Motor neuron (in vitro differentiated cells): ENCODE measurements around the gene TYMP. TPM values are rescaled to one million over a fixed set of nuclear protein-coding genes. Genes with fewer than 3 reads are reported as not detected.
A peak's percentile ranks its signal among the peaks of the same experiment; 100 is the strongest.

Source experiments
- ATAC-seq, 8 experiments: fragments of 200-7000 bp; cut with Tn5 transposase; replicated peaks in 6 of 8; 2 replicates each; pipeline ENCODE4 v1.8.0; 2021; ENCODE audit warnings: mild to moderate bottlenecking in 8 of 8, moderate library complexity in 8 of 8
- H3K27ac ChIP-seq, 2 donors: fragments of 250-450 bp; sonication (Bioruptor Pico); 2 replicates each; pipeline ENCODE4 v1.9.0; 2021; ENCODE audit warnings: antibody characterized with exemption in 2 of 2, mild to moderate bottlenecking in 2 of 2, moderate library complexity in 1 of 2
- H3K4me1 ChIP-seq, 2 donors: fragments of 250-450 bp; sonication (Bioruptor Pico); replicated peaks in 1 of 2; 2 replicates each; pipeline ENCODE4 v1.6.1; 2021; ENCODE audit warnings: antibody characterized with exemption in 2 of 2, mild to moderate bottlenecking in 2 of 2, moderate library complexity in 1 of 2
- H3K4me3 ChIP-seq, 5 donors: fragments of 250-450 bp; sonication (Bioruptor Pico); 2 replicates each; pipeline ENCODE4 v1.9.0; 2021; ENCODE audit warnings: antibody characterized with exemption in 5 of 5, mild to moderate bottlenecking in 5 of 5, moderate library complexity in 4 of 5
- WGBS, 10 experiments: fragments of 450-650 bp; shearing (Covaris generic); methylation state at CpG; one replicate each; pipeline ENCODE4 v1.0.0; 2022; 5-methylcytosine and 5-hydroxymethylcytosine counted together
- in situ Hi-C, 9 experiments: fragments of 400-800 bp; cut with MboI; loops; one replicate each; pipeline ENCODE4 v1.15.0; 2021; ENCODE audit warnings: low sequenced_read_pairs in 9 of 9, low pct_unique_long_range_greater_than_20kb in 2 of 9; ENCODE audit not compliant: unreplicated experiment in 9 of 9
- total RNA-seq, 8 experiments: library from RNA; unstranded; fragments of 300-600 nt; gene quantifications; 2 replicates each; pipeline versions ENCODE4 v1.2.3 to v1.2.4, GENCODE V29; 2022

TYMP gene
- total RNA-seq, 8 experiments from 2014 or later, result 0.87 to 10.6 (median 3.9) TPM

- Histone ChIP-seq H3K4me1 (peaks cover 0 to 13% of the 10 kb centered on the region in 2 donors), H3K27ac (no peak overlapping the region), H3K4me3 (no peak overlapping the region)
- ATAC-seq, result no peak
- 73 to 86% methylated on average over 1 to 4 of the region's 31 CpGs; no CpG with 5 or more reads in 8 of the 10 experiments for WGBS, 10 experiments
- in situ Hi-C loops, result no loop called here
These were observed 45.6 kb downstream of the TYMP start for GRCh38 chr22:50483977-50484853.

GRCh38 chr22:50483556-50483955 is 46.3 kb downstream of the TYMP start:
- Histone ChIP-seq H3K4me1 (peaks cover 0 to 13% of the 10 kb centered on the region in 2 donors), H3K27ac (no peak overlapping the region), H3K4me3 (no peak overlapping the region)
- ATAC-seq, result no peak
- in situ Hi-C loops, result no loop called here
- WGBS, 10 experiments, result 94% methylated on average over 3 of the region's 8 CpGs; no CpG with 5 or more reads in 9 of the 10 experiments

- peaks cover 0 to 13% of the 10 kb centered on the region in 2 donors for H3K4me1 ChIP-seq
- no peak overlapping the region for H3K27ac ChIP-seq
- no peak for ATAC-seq
- H3K4me3 ChIP-seq, result no peak overlapping the region
- 60 to 100% methylated on average over 1 of the region's 10 CpGs; no CpG with 5 or more reads in 8 of the 10 experiments for WGBS, 10 experiments
- in situ Hi-C loops, result no loop called here
These were observed 46.7 kb downstream of the TYMP start for GRCh38 chr22:50483106-50483505.

GRCh38 chr22:50482107-50483074 is 47.4 kb downstream of the TYMP start:
- peak overlapping the region in 1 of 2 donors; percentile 7 for H3K27ac ChIP-seq
- H3K4me1 ChIP-seq, result peaks cover 0 to 13% of the 10 kb centered on the region in 2 donors
- peak in 5 of 8 experiments; percentile 11 to 42 (median 31) for ATAC-seq
- in situ Hi-C loops, result no loop called here
- H3K4me3 ChIP-seq, result peak overlapping the region; percentile 22 to 47 (median 45)
- WGBS, 10 experiments, result 80 to 100% (median 95%) methylated on average over 2 to 7 of the region's 35 CpGs; no CpG with 5 or more reads in 6 of the 10 experiments

GRCh38 chr22:50481440-50482106 is 48.2 kb downstream of the TYMP start, which contains the start of gene ADM2:
Gene ADM2, plus strand, starts transcription at chr22:50481543. Its CDS starts 305 bp downstream, at chr22:50481848.
- no CpG with 5 or more reads among the region's 70 CpGs for WGBS, 10 experiments
- in situ Hi-C loops, result no loop called here
- ATAC-seq, result peak; percentile 64 to 79 (median 74)
- peak within 1 kb of the TSS; percentile 22 to 47 (median 45) for H3K4me3 ChIP-seq
- peak within 1 kb of the TSS in 1 of 2 donors; percentile 7 for H3K27ac ChIP-seq
- peaks cover 7 to 16% of the 10 kb centered on the region in 2 donors for H3K4me1 ChIP-seq

- Histone ChIP-seq H3K4me1 (peaks cover 7 to 16% of the 10 kb centered on the region in 2 donors), H3K27ac (no peak overlapping the region), H3K4me3 (peak overlapping the region; percentile 22 to 47 (median 45))
- in situ Hi-C loops, result no loop called here
- peak in 1 of 8 experiments; percentile 5 for ATAC-seq
- 0 to 23% (median 0%) methylated on average over 1 to 5 of the region's 45 CpGs; no CpG with 5 or more reads in 7 of the 10 experiments for WGBS, 10 experiments
These were observed 48.8 kb downstream of the TYMP start for GRCh38 chr22:50481045-50481439.

- in situ Hi-C loops, result no loop called here
These were observed 50.1 kb downstream of the TYMP start for GRCh38 chr22:50479721-50480120.

GRCh38 chr22:50477923-50478322 is 51.9 kb downstream of the TYMP start:
- H3K27ac ChIP-seq, result no peak overlapping the region
- WGBS, 10 experiments, result 70 to 100% (median 81%) methylated on average over 1 to 3 of the region's 12 CpGs; no CpG with 5 or more reads in 5 of the 10 experiments
- H3K4me3 ChIP-seq, result no peak overlapping the region
- in situ Hi-C loops, result no loop called here
- no peak for ATAC-seq
- H3K4me1 ChIP-seq, result peaks cover 19 to 28% of the 10 kb centered on the region in 2 donors

More at GRCh38 chr22:50479721-50480120, 50.1 kb downstream of the TYMP start:
- no peak overlapping the region for H3K27ac ChIP-seq
- H3K4me1 ChIP-seq, result peaks cover 11 to 20% of the 10 kb centered on the region in 2 donors
- no peak for ATAC-seq
- 40 to 100% (median 77%) methylated on average over 1 to 3 of the region's 11 CpGs; no CpG with 5 or more reads in 6 of the 10 experiments for WGBS, 10 experiments
- no peak overlapping the region for H3K4me3 ChIP-seq

- peaks cover 24 to 25% of the 10 kb centered on the region in 2 donors for H3K4me1 ChIP-seq
- H3K4me3 ChIP-seq, result no peak overlapping the region
- in situ Hi-C loops, result no loop called here
- 40 to 59% methylated on average over 2 of the region's 7 CpGs; no CpG with 5 or more reads in 8 of the 10 experiments for WGBS, 10 experiments
- H3K27ac ChIP-seq, result peak overlapping the region in 1 of 2 donors; percentile 16
- ATAC-seq, result peak in 5 of 8 experiments; percentile 3 to 40 (median 34)
These were observed 52.9 kb downstream of the TYMP start for GRCh38 chr22:50476868-50477267.

Other genes with a start within 250 kb of the TYMP start
- 100 to 1,000 TPM in 1 of 8 experiments, 10 to 100 TPM in 7; 36.8 to 104 (median 59.6) TPM for gene PLXNB2, start 222.4 kb downstream of the TYMP start, total RNA-seq
- 10 to 100 TPM in 4 of 8 experiments, 1 to 10 TPM in 4; 1.7 to 15.3 (median 10.6) TPM for gene DENND6B, start 203.0 kb downstream of the TYMP start, total RNA-seq
- gene PPP6R2, start 186.7 kb downstream of the TYMP start, total RNA-seq, result 10 to 100 TPM; 25.1 to 75.6 (median 40.4) TPM
- 10 to 100 TPM; 37.5 to 94.4 (median 60.3) TPM for gene SBF1, start 55.0 kb downstream of the TYMP start, total RNA-seq
- 1 to 10 TPM in 5 of 8 experiments, under 1 TPM in 3; 0.09 to 7.6 (median 1.2) TPM for gene ADM2, start 48.5 kb downstream of the TYMP start, total RNA-seq
- gene MIOX, start 43.2 kb downstream of the TYMP start, total RNA-seq, result under 1 TPM in 4 of 8 experiments, not detected in 4; 0.13 to 0.52 (median 0.36) TPM
- gene LMF2, start 22.3 kb downstream of the TYMP start, total RNA-seq, result 10 to 100 TPM; 20.2 to 44.9 (median 39.9) TPM
- gene NCAPH2, start 21.8 kb downstream of the TYMP start, total RNA-seq, result 10 to 100 TPM; 12.1 to 59.7 (median 39.5) TPM
- 1 to 10 TPM in 5 of 8 experiments, under 1 TPM in 3; 0.64 to 2.2 (median 1.2) TPM for gene SCO2, start 4.4 kb downstream of the TYMP start, total RNA-seq
- 1 to 10 TPM in 2 of 8 experiments, under 1 TPM in 6; 0.16 to 1.5 (median 0.40) TPM for gene KLHDC7B, start 15.9 kb upstream of the TYMP start, total RNA-seq
- 1 to 10 TPM in 1 of 8 experiments, under 1 TPM in 1, not detected in 6; 0.87 to 1.2 TPM for gene SYCE3, start 32.9 kb upstream of the TYMP start, total RNA-seq
- 10 to 100 TPM in 3 of 8 experiments, 1 to 10 TPM in 5; 2.8 to 17.7 (median 9.6) TPM for gene CPT1B, start 48.4 kb upstream of the TYMP start, total RNA-seq
- gene CHKB, start 52.8 kb upstream of the TYMP start, total RNA-seq, result 10 to 100 TPM; 19.0 to 71.7 (median 33.1) TPM
- 10 to 100 TPM in 5 of 8 experiments, 1 to 10 TPM in 1, under 1 TPM in 2; 0.41 to 38.1 (median 27.4) TPM for gene MAPK8IP2, start 70.8 kb upstream of the TYMP start, total RNA-seq
- gene ARSA, start 98.1 kb upstream of the TYMP start, total RNA-seq, result 10 to 100 TPM in 6 of 8 experiments, 1 to 10 TPM in 2; 7.1 to 43.4 (median 13.2) TPM
- gene SHANK3, start 142.8 kb upstream of the TYMP start, total RNA-seq, result 1 to 10 TPM in 5 of 8 experiments, under 1 TPM in 3; 0.41 to 7.8 (median 5.2) TPM
- gene ACR, start 208.2 kb upstream of the TYMP start, total RNA-seq, result under 1 TPM in 4 of 8 experiments, not detected in 4; 0.33 to 1.00 (median 0.63) TPM